ENCODE data around the gene PAXX.

Gene PAXX

GRCh38 chr9:137034039-137034708 lies 42.0 kb downstream of the PAXX start:
- Histone ChIP-seq H3K9me3 (ENCODE audit: control insufficient read depth, insufficient read depth, low read length) (no peaks in the 10 kb centered on the region), H3K27ac (ENCODE audit: low read length) (no peak overlapping the region), H3K36me3 (ENCODE audit: control insufficient read depth, insufficient read depth, low read length) (no peaks in the 10 kb centered on the region; the same call in 1 of the 2 replicates), H3K4me1 (ENCODE audit: control insufficient read depth, insufficient read depth, low read length) (peaks cover 2% of the 10 kb centered on the region), H3K27me3 (ENCODE audit: control insufficient read depth, insufficient read depth, low read length) (no peaks in the 10 kb centered on the region; the same call in 1 of the 2 replicates), H3K4me3 (ENCODE audit: low read length) (no peak overlapping the region)
- WGBS (ENCODE audit: insufficient coverage, insufficient read length): no CpG with 5 or more reads among the region's 15 CpGs
- DNase-seq (ENCODE audit: low read depth, low spot score): no peak

- no peak overlapping the region for H3K4me3 ChIP-seq (ENCODE audit: low read length)
- WGBS (ENCODE audit: insufficient coverage, insufficient read length): no CpG with 5 or more reads among the region's 24 CpGs
- H3K9me3 ChIP-seq (ENCODE audit: control insufficient read depth, insufficient read depth, low read length): no peaks in the 10 kb centered on the region
- H3K27me3 ChIP-seq (ENCODE audit: control insufficient read depth, insufficient read depth, low read length): no peaks in the 10 kb centered on the region
- H3K36me3 ChIP-seq (ENCODE audit: control insufficient read depth, insufficient read depth, low read length): no peaks in the 10 kb centered on the region; the same call in 1 of the 2 replicates
- H3K4me1 ChIP-seq (ENCODE audit: control insufficient read depth, insufficient read depth, low read length): peaks cover 1% of the 10 kb centered on the region; the same call in 1 of the 2 replicates
- peak; percentile 78 for DNase-seq (ENCODE audit: low read depth, low spot score)
- no peak overlapping the region for H3K27ac ChIP-seq (ENCODE audit: low read length)
Measured at GRCh38 chr9:137034709-137035506, 42.7 kb downstream of the PAXX start.

- Histone ChIP-seq H3K4me3 (ENCODE audit: low read length) (no peak overlapping the region), H3K27me3 (ENCODE audit: control insufficient read depth, insufficient read depth, low read length) (no peaks in the 10 kb centered on the region), H3K9me3 (ENCODE audit: control insufficient read depth, insufficient read depth, low read length) (no peaks in the 10 kb centered on the region), H3K36me3 (ENCODE audit: control insufficient read depth, insufficient read depth, low read length) (no peaks in the 10 kb centered on the region; the same call in 1 of the 2 replicates), H3K4me1 (ENCODE audit: control insufficient read depth, insufficient read depth, low read length) (peaks cover 1% of the 10 kb centered on the region; the same call in 1 of the 2 replicates), H3K27ac (ENCODE audit: low read length) (no peak overlapping the region)
- WGBS (ENCODE audit: insufficient coverage, insufficient read length): no CpG with 5 or more reads among the region's 9 CpGs
- DNase-seq (ENCODE audit: low read depth, low spot score): no peak
Measured at GRCh38 chr9:137035507-137035834, 43.2 kb downstream of the PAXX start.

GRCh38 chr9:137035937-137036336 lies 43.7 kb downstream of the PAXX start:
- no CpG with 5 or more reads among the region's 8 CpGs for WGBS (ENCODE audit: insufficient coverage, insufficient read length)
- DNase-seq (ENCODE audit: low read depth, low spot score): no peak
- Histone ChIP-seq H3K9me3 (ENCODE audit: control insufficient read depth, insufficient read depth, low read length) (no peaks in the 10 kb centered on the region), H3K36me3 (ENCODE audit: control insufficient read depth, insufficient read depth, low read length) (no peaks in the 10 kb centered on the region; the same call in 1 of the 2 replicates), H3K27me3 (ENCODE audit: control insufficient read depth, insufficient read depth, low read length) (no peaks in the 10 kb centered on the region), H3K4me1 (ENCODE audit: control insufficient read depth, insufficient read depth, low read length) (peaks cover 1% of the 10 kb centered on the region; the same call in 1 of the 2 replicates), H3K4me3 (ENCODE audit: low read length) (no peak overlapping the region), H3K27ac (ENCODE audit: low read length) (no peak overlapping the region)

- no peak for DNase-seq (ENCODE audit: low read depth, low spot score)
- H3K27ac ChIP-seq (ENCODE audit: low read length): no peak overlapping the region
- H3K27me3 ChIP-seq (ENCODE audit: control insufficient read depth, insufficient read depth, low read length): no peaks in the 10 kb centered on the region
- H3K4me3 ChIP-seq (ENCODE audit: low read length): no peak overlapping the region
- H3K9me3 ChIP-seq (ENCODE audit: control insufficient read depth, insufficient read depth, low read length): no peaks in the 10 kb centered on the region
- H3K36me3 ChIP-seq (ENCODE audit: control insufficient read depth, insufficient read depth, low read length): no peaks in the 10 kb centered on the region; the same call in 1 of the 2 replicates
- WGBS (ENCODE audit: insufficient coverage, insufficient read length): no CpG with 5 or more reads among the region's 13 CpGs
- H3K4me1 ChIP-seq (ENCODE audit: control insufficient read depth, insufficient read depth, low read length): peaks cover 1% of the 10 kb centered on the region; the same call in 1 of the 2 replicates
Measured at GRCh38 chr9:137037035-137037434, 44.8 kb downstream of the PAXX start.

GRCh38 chr9:137037483-137037882 lies 45.3 kb downstream of the PAXX start:
- peaks cover 1% of the 10 kb centered on the region; the same call in 1 of the 2 replicates for H3K4me1 ChIP-seq (ENCODE audit: control insufficient read depth, insufficient read depth, low read length)
- H3K27me3 ChIP-seq (ENCODE audit: control insufficient read depth, insufficient read depth, low read length): no peaks in the 10 kb centered on the region
- no CpG with 5 or more reads among the region's 10 CpGs for WGBS (ENCODE audit: insufficient coverage, insufficient read length)
- H3K27ac ChIP-seq (ENCODE audit: low read length): no peak overlapping the region
- DNase-seq (ENCODE audit: low read depth, low spot score): no peak
- H3K4me3 ChIP-seq (ENCODE audit: low read length): no peak overlapping the region
- H3K36me3 ChIP-seq (ENCODE audit: control insufficient read depth, insufficient read depth, low read length): no peaks in the 10 kb centered on the region; the same call in 1 of the 2 replicates
- H3K9me3 ChIP-seq (ENCODE audit: control insufficient read depth, insufficient read depth, low read length): no peaks in the 10 kb centered on the region

GRCh38 chr9:137038916-137039315 lies 46.7 kb downstream of the PAXX start:
- Histone ChIP-seq H3K9me3 (ENCODE audit: control insufficient read depth, insufficient read depth, low read length) (no peaks in the 10 kb centered on the region), H3K4me1 (ENCODE audit: control insufficient read depth, insufficient read depth, low read length) (peaks cover 1% of the 10 kb centered on the region; the same call in 1 of the 2 replicates), H3K36me3 (ENCODE audit: control insufficient read depth, insufficient read depth, low read length) (no peaks in the 10 kb centered on the region; the same call in 1 of the 2 replicates), H3K27ac (ENCODE audit: low read length) (no peak overlapping the region), H3K27me3 (ENCODE audit: control insufficient read depth, insufficient read depth, low read length) (no peaks in the 10 kb centered on the region), H3K4me3 (ENCODE audit: low read length) (no peak overlapping the region)
- WGBS (ENCODE audit: insufficient coverage, insufficient read length): no CpG with 5 or more reads among the region's 9 CpGs
- DNase-seq (ENCODE audit: low read depth, low spot score): no peak

GRCh38 chr9:137039611-137040366 lies 47.6 kb downstream of the PAXX start:
- H3K27me3 ChIP-seq (ENCODE audit: control insufficient read depth, insufficient read depth, low read length): peaks cover 1% of the 10 kb centered on the region; the same call in 1 of the 2 replicates
- DNase-seq (ENCODE audit: low read depth, low spot score): no peak
- no peaks in the 10 kb centered on the region for H3K9me3 ChIP-seq (ENCODE audit: control insufficient read depth, insufficient read depth, low read length)
- H3K36me3 ChIP-seq (ENCODE audit: control insufficient read depth, insufficient read depth, low read length): no peaks in the 10 kb centered on the region; the same call in 1 of the 2 replicates
- H3K4me3 ChIP-seq (ENCODE audit: low read length): no peak overlapping the region
- no peak overlapping the region for H3K27ac ChIP-seq (ENCODE audit: low read length)
- H3K4me1 ChIP-seq (ENCODE audit: control insufficient read depth, insufficient read depth, low read length): 0 out of 2 replicates have a peak, but pooled peaks cover 1% of the 10 kb centered on the region
- no CpG with 5 or more reads among the region's 32 CpGs for WGBS (ENCODE audit: insufficient coverage, insufficient read length)

GRCh38 chr9:137040568-137040967 lies 48.3 kb downstream of the PAXX start:
- Histone ChIP-seq H3K4me3 (ENCODE audit: low read length) (no peak overlapping the region), H3K27ac (ENCODE audit: low read length) (no peak overlapping the region), H3K36me3 (ENCODE audit: control insufficient read depth, insufficient read depth, low read length) (no peaks in the 10 kb centered on the region; the same call in 1 of the 2 replicates), H3K4me1 (ENCODE audit: control insufficient read depth, insufficient read depth, low read length) (0 out of 2 replicates have a peak, but pooled peaks cover 2% of the 10 kb centered on the region), H3K9me3 (ENCODE audit: control insufficient read depth, insufficient read depth, low read length) (no peaks in the 10 kb centered on the region), H3K27me3 (ENCODE audit: control insufficient read depth, insufficient read depth, low read length) (peaks cover 5% of the 10 kb centered on the region; the same call in 1 of the 2 replicates)
- no peak for DNase-seq (ENCODE audit: low read depth, low spot score)
- no CpG with 5 or more reads among the region's 23 CpGs for WGBS (ENCODE audit: insufficient coverage, insufficient read length)

GRCh38 chr9:137041124-137041523 lies 48.9 kb downstream of the PAXX start:
- DNase-seq (ENCODE audit: low read depth, low spot score): no peak
- no peak overlapping the region for H3K27ac ChIP-seq (ENCODE audit: low read length)
- no peaks in the 10 kb centered on the region; the same call in 1 of the 2 replicates for H3K36me3 ChIP-seq (ENCODE audit: control insufficient read depth, insufficient read depth, low read length)
- no peak overlapping the region for H3K4me3 ChIP-seq (ENCODE audit: low read length)
- 0 out of 2 replicates have a peak, but pooled peaks cover 2% of the 10 kb centered on the region for H3K4me1 ChIP-seq (ENCODE audit: control insufficient read depth, insufficient read depth, low read length)
- WGBS (ENCODE audit: insufficient coverage, insufficient read length): no CpG with 5 or more reads among the region's 16 CpGs
- peaks cover 5% of the 10 kb centered on the region; the same call in 1 of the 2 replicates for H3K27me3 ChIP-seq (ENCODE audit: control insufficient read depth, insufficient read depth, low read length)
- no peaks in the 10 kb centered on the region for H3K9me3 ChIP-seq (ENCODE audit: control insufficient read depth, insufficient read depth, low read length)
